Measurements from ENCODE around the gene RPTOR. TPM values are rescaled to one million over a fixed set of nuclear protein-coding genes. Genes with fewer than 3 reads are reported as not detected.

The RPTOR gene
- polyA plus RNA-seq, 1 donor (not counting 4 experiments of a cell fraction or from before 2014, with no cell fraction given) = 4.0 TPM

GRCh38 chr17:80601146-80601545, 56.5 kb downstream of the RPTOR start:
- FAIRE-seq (no peak), DNase-seq (ENCODE audit: low read depth, low spot score) (no peak)
- no peaks in the 10 kb centered on the region for H3K36me3 ChIP-seq (ENCODE audit: control insufficient read depth in 2 of 2, extremely low read depth in 1 of 2, insufficient read depth in 2 of 2, low read length in 2 of 2)
- no peaks in the 10 kb centered on the region for H3K9me1 ChIP-seq (ENCODE audit: control insufficient read depth, extremely low read depth, insufficient read depth, low read length)
- TF ChIP-seq CTCF (optimal IDR thresholded peaks at IDR 0.05 in 1 of 3, IDR thresholded peaks at IDR 0.05 in 1 of 3, conservative IDR thresholded peaks at IDR 0.05 in 1 of 3; ENCODE audit: extremely low read depth in 1 of 3, insufficient read depth in 2 of 3, low read length in 3 of 3) (no peak), EZH2 (IDR thresholded peaks at IDR 0.05; ENCODE audit: low read length) (no peak)
- H2AFZ ChIP-seq (ENCODE audit: control insufficient read depth, low read length) = no peak overlapping the region
- no peak overlapping the region for H3K9ac ChIP-seq (ENCODE audit: control insufficient read depth, extremely low read depth, insufficient read depth, low read length)
- no peaks in the 10 kb centered on the region for H3K27me3 ChIP-seq (ENCODE audit: control insufficient read depth, extremely low read depth, insufficient read depth, low read length)
- peaks cover 36% of the 10 kb centered on the region for H3K4me1 ChIP-seq (ENCODE audit: control insufficient read depth, extremely low read depth, insufficient read depth, low read length)
- no peak overlapping the region for H3K4me3 ChIP-seq (ENCODE audit: control insufficient read depth in 2 of 3, extremely low read depth in 1 of 3, insufficient read depth in 2 of 3, low read depth in 1 of 3, low read length in 3 of 3)
- no peaks in the 10 kb centered on the region for H3K9me3 ChIP-seq (ENCODE audit: control insufficient read depth, low read depth, low read length)
- no peak overlapping the region for H3K27ac ChIP-seq (ENCODE audit: control insufficient read depth, insufficient read depth, low read length)
- H3K79me2 ChIP-seq (ENCODE audit: control insufficient read depth, insufficient read depth, low read length) = peaks cover 69% of the 10 kb centered on the region
- dilution Hi-C loops (cut with MboI; ENCODE audit: extremely low pct_ligation_motif_present, low sequenced_read_pairs) = no loop called here
- peaks cover 7% of the 10 kb centered on the region for H4K20me1 ChIP-seq (ENCODE audit: control insufficient read depth, extremely low read depth, insufficient read depth, low read length)
- H3K4me2 ChIP-seq (ENCODE audit: control insufficient read depth, extremely low read depth, insufficient read depth, low read depth, low read length) = no peak overlapping the region

- Histone ChIP-seq H3K27me3 (ENCODE audit: control insufficient read depth, extremely low read depth, insufficient read depth, low read length) (no peaks in the 10 kb centered on the region), H2AFZ (ENCODE audit: control insufficient read depth, low read length) (no peak overlapping the region), H3K27ac (ENCODE audit: control insufficient read depth, insufficient read depth, low read length) (no peak overlapping the region), H3K9ac (ENCODE audit: control insufficient read depth, extremely low read depth, insufficient read depth, low read length) (no peak overlapping the region), H3K4me2 (ENCODE audit: control insufficient read depth, extremely low read depth, insufficient read depth, low read depth, low read length) (no peak overlapping the region), H3K36me3 (ENCODE audit: control insufficient read depth in 2 of 2, extremely low read depth in 1 of 2, insufficient read depth in 2 of 2, low read length in 2 of 2) (no peaks in the 10 kb centered on the region), H4K20me1 (ENCODE audit: control insufficient read depth, extremely low read depth, insufficient read depth, low read length) (peaks cover 4% of the 10 kb centered on the region), H3K4me3 (ENCODE audit: control insufficient read depth in 2 of 3, extremely low read depth in 1 of 3, insufficient read depth in 2 of 3, low read depth in 1 of 3, low read length in 3 of 3) (no peak overlapping the region), H3K9me1 (ENCODE audit: control insufficient read depth, extremely low read depth, insufficient read depth, low read length) (peaks cover 2% of the 10 kb centered on the region), H3K4me1 (ENCODE audit: control insufficient read depth, extremely low read depth, insufficient read depth, low read length) (peaks cover 25% of the 10 kb centered on the region), H3K9me3 (ENCODE audit: control insufficient read depth, low read depth, low read length) (no peaks in the 10 kb centered on the region), H3K79me2 (ENCODE audit: control insufficient read depth, insufficient read depth, low read length) (peaks cover 69% of the 10 kb centered on the region)
- dilution Hi-C loops (cut with MboI; ENCODE audit: extremely low pct_ligation_motif_present, low sequenced_read_pairs) = no loop called here
- TF ChIP-seq EZH2 (IDR thresholded peaks at IDR 0.05; ENCODE audit: low read length) (no peak), CTCF (optimal IDR thresholded peaks at IDR 0.05 in 1 of 3, IDR thresholded peaks at IDR 0.05 in 1 of 3, conservative IDR thresholded peaks at IDR 0.05 in 1 of 3; ENCODE audit: extremely low read depth in 1 of 3, insufficient read depth in 2 of 3, low read length in 3 of 3) (no peak)
- DNase-seq (ENCODE audit: low read depth, low spot score) (no peak), FAIRE-seq (no peak)
Measured at GRCh38 chr17:80603396-80603795, 58.8 kb downstream of the RPTOR start.

Data from keratinocyte (primary cell).